HG03139 (cell line): ENCODE results near the gene SDR42E2.
"Not testable (repeated sequence)": the region's sequence is repeated elsewhere in the genome, so short reads cannot be mapped to it uniquely, and the experiment has no call there.

ENCODE experiments used
- ATAC-seq: cut with Tn5 transposase; IDR thresholded peaks from one replicate; pipeline ENCODE4 v1.9.1; 2021; ENCODE audit not compliant: unreplicated experiment

SDR42E2 gene

DNA sequence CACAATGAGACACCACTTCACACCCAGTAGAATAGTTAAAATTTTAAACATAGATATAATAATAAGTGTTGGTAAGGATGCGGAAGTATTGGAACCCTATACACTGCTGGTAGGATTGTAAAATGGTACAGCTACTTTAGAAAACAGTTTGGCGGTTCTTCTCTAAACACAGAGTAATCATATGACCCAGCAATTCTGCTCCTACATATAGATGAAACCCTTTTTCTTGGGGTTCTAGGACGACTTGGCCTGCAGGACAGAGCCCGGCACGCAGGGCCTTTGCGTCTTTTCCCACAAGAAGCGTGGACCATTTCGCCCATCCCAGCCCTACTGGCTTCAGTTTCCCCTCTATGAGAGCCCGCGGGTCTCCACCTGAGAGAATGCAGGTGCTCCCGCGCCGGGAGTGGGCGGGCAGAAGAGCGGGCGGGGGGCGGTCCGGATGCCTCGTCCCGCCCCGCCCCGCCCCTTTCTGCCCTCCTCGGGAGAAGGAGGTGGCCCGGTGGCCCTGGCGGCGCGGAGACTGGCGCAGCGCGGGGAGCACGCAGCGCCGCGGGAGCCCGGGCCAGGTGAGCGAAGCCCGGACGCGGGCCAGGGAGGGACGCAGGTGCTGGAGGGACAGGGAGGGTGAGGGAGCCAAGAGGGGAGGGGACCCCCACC, at the start of gene SDR42E2:
Gene SDR42E2 (plus strand): TSS at position 508 of the 657 bp plus-strand sequence. CDS start 3,077 bp downstream, outside the sequence.
- ATAC-seq, result no peak

DNA sequence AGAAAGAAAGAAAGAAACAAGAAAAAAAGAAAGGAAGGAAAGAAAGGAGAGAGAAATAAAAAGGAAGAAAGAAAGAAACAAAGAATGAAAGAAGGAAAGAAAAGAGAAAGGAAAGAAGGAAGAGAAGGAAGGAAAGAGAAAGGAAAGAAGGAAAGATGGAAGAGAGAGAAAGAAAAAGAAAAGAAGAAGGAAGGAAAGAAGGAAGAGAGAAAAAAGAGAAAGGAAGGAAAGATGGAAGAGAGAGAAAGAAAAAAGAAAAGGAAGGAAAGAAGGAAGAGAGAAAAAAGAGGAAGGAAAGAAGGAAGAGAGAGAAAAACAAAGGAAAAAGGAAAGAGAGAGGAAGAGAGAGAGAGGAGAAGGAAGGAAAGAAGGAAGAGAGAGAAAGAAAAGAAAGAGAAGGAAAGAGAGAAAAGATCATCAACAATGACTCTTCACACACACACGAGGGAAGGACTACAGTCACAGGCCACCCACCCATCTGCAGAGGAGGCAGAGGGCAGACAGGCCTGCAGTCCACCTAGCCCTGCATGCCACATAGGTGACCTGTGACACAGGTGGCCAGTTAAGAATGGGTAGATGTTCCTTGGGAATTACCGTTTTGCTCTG, 46.1 kb upstream of the SDR42E2 start:
- ATAC-seq, result no peak

DNA sequence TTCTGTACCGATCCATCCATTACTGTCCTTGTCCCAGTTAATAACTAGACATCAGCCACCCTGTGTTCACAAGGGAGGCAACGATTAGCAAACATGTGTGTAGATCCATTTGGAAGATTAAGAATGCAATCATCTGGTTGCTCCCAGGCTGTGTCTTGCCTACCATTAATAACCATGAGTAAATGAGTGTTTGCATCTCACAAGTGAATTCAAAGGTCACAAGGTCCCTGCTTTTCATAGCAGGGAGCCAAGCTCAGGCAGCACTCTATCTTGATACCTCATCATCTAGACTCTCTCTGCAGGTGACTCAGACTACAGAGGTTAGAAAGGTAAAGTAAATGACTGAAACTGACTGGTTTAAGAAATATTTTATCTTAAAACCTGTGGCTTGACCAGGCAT, 44.7 kb upstream of the SDR42E2 start:
- no peak for ATAC-seq

DNA sequence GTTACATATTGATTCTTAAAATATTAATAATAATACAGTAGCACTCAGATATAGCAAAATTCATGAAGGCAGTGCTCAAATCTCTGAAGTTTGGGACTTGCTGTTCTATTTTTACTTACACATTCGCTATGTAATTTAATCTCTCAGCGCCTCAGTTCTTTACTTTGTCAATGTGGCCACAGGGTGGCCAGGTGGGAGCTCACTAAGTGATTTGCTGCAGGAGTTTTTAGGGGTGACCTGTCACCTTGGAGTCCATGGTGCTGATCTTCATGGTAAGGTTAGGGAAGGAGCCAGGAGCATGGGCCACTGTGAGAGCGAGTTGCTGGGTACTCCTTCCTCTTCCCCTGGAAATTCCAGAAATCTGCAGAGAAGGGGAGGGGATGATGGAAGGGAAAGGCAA, 41.9 kb upstream of the SDR42E2 start:
- ATAC-seq, result no peak

DNA sequence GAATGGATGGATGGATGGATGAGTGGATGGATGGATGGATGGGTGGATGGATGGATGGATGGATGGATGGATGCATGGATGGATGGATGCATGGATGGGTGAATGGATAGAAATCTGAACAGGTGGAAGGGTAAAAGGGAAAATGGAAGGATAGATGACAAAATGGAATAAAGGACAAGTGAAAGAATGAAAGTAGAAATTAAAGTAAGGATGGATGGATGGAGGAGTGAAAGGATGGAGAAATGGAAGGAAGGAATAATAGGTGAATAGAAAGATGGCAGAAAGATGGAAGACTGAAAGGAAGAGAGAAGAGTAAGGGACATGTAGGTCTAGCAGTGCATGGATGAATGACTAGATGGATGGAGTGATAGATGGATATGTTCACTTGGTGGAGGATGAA, 40.1 kb upstream of the SDR42E2 start:
- ATAC-seq, result no peak

DNA sequence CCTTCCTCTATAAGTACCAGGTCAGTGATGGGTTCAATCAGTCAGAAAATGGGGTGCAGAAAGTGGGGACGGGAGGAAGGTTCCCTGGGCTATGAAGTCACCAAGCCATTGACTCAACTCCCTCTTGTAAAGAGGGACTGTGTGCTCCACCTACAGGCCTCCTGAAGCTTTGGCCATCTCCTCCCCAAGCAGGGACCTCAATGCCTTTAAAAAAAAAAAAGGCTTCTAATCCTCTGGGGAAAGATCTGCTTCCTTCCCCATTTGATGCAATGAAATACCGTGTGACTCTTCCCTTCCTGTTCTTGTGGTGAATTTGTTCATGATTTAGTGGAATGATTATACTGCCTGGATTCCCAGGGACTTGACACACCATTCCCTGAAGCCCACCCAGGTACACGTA, 39.2 kb upstream of the SDR42E2 start:
- no peak for ATAC-seq

DNA sequence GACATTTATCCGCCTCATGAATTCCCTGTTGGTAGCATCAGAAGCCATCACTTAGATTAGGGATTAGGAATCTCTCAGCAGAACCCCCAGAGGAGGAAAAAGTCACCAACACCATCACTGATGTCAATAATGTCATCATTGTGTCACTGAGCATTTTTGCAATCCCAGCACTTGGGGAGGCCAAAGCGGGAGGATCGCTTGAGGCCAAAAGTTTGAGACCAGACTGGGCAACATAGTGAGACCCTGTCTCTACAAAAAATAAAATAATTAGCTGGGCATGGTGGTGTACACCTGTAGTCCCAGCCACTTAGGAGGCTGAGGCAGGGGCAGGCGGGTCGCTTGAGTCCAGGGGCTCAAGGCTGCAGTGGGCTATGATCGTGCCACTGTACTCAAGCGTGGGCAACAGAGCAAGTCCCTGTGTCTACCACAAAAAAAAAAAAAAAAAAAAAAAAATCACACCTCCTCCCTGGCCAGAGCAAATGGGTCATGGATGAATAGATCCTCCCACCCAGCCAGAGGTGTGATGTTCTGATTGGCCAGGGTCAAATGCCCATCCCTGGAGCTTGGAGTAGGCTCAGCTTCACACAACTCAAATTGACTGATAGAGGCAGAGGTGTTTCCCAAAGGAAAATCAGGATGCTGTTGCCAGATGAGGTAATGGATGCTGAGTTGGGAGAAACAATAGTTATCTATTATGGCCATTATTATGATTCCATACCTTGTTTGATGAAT, 38.4 kb upstream of the SDR42E2 start:
- ATAC-seq, result no peak

DNA sequence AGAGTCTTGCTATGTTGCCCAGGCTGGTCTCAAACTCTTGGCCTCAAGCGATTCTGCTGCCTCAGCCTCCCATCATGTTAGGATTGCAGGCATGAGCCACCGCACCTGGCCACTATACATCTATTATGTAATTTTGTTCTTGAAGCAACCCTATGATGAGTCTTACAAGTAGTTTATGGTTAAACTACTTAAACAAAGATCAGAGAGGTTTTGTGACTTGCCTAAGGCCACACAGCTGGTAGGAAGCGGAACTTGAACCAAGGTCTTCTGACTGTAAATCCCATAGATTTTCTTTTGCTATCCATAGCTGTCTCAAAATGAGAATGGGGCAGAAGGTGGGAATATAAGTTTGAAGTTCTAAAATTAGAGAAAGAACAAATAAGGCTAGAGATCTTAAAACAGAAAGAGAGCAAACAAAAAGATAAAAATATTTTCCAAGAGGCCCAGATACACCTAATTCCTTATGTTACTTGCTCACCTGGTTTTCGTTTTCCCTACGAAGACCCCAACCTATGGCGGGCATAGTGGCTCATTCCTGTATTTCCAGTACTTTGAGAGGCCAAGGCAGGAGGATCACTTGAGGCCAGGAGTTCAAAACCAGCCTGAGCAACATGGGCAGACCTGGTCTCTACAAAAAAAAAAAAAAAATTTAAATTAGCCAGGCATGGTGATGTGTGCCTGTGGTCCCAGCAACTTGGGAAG, 37.6 kb upstream of the SDR42E2 start:
- ATAC-seq, result no peak

DNA sequence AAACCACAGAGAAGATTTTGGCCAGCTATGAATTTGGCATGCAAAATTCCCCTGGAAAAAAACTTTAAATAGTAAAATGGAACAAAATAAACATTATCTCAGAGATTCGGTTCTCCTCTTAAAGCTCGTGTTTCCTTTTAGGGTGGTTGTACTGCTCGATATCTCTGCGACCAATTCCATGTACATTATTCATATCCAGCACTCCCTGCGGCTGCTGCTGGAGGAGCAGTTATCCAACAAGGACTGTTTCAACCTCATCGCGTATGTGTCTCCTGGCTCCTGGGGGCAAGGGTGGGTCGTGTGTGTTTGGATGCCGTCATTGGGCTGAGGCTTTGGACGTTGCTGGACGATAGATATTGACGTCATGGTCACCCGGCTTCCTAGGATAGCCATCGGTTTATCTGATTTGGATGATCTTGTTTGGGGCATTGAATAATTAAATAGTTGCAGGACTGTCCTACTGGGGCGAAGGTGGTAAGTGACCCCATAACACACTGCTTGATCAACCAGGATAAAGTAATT, 36.2 kb upstream of the SDR42E2 start:
- ATAC-seq, result no peak

DNA sequence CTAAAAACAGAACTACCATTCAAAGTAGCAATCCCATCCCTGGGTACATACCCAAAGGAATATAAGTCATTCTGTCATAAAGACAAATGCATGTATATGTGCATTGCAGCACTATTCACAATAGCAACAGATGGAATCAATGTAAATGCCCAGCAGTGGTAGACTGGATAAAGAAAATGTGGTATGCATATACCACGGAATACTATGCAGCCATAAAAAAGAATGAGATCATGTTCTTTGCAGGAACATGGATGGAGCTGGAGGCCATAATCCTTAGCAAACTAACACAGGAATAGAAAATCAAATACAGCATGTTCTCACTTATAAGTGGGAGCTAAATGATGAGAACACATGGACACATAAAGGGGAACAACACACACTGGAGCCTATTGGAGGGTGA, 33.8 kb upstream of the SDR42E2 start:
- not testable (repeated sequence) for ATAC-seq

DNA sequence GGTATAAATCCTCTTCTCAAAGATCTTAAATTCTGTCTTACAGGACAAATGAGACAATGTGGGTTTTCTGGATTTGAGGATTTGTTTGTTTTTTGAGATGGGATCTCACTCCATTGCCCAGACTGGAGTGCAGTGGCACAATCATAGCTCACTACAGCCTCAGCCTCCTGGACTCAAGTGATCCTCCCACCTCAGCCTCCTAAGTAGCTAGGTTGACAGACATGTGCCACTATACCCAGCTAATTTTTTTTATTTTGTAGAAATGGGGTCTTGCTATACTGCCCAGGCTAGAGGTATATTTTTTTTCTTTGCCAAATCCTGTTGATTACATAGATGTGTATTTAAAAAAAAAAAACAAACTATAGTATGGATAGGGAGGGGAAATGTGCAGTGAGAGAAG, 31.8 kb upstream of the SDR42E2 start:
- no peak for ATAC-seq

DNA sequence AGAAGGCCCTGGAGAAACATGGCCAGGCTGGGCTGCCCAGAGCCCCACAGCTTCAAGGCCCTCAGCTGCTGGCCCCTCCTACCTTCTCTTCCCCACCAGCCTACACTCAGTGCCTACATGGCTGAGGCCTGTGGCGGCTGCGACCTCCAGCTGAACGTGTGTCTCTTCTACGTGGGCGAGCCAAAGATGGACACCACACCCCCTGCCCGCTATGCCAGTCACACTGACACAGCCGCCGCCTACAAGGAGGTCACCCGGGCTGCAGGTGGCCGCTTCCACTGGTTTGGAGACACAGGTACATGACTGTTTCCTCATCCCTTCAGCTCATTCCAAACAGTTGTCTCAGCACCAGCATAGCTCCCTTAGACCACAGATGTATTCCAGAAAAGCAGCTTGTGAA, 29.5 kb upstream of the SDR42E2 start:
- ATAC-seq, result no peak

DNA sequence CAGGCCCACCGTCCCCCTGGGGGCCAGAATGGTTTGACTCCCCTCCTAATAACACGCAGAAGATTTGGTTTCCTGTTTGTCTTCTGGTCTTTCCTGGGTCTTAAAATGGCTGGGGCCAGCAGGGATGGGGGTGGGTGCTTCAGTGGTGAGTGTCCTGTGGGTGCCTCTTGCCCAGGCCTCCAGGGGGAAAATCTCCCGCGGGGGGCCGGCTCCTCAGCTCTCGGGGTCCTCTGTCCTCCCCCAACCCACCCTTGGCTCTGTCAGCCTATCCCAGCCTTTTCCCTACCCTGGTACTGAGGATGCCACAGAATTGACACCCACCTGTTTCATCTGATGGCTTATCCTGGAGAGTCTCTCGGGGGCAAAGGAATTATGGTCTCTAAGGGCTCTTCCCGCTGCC, 23.8 kb upstream of the SDR42E2 start:
- no peak for ATAC-seq

DNA sequence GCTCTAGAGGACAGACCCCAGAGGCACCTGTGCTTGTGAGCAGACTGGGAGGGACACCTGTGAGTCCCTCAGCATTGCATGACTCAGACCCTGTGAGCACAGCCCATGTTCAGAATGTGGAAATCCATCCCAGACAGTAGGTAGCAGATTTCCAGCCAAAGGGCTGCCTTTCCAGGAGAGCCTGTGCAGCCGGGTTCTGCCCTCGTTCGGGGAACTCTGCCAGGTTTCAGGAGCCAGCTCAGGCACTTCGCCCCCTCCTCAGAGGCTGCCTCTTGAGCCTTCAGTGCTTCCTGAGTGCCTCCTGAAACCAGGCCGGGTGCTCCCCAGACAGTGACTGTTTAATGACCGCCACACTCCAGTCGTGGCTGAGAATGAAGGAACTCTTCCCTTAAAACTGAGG, 23.3 kb upstream of the SDR42E2 start:
- no peak for ATAC-seq

DNA sequence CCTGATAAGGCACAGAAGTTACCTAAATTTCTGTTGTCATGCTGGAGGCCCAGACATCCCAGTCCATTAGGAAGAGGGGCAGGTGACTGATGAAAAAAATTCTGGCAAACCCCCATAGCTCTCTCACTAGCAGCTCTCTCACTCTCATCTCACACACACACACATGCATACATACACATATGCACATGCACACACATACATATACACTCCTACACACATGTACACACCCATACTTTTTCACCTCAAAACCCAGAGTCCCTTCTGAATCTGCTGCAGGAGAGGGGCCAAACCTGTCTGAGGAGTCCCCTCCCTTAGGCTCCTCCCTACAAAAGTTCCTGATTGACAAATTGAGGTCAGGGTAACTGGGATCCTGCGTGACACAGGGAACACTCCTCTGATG, 22.6 kb upstream of the SDR42E2 start:
- ATAC-seq, result no peak

DNA sequence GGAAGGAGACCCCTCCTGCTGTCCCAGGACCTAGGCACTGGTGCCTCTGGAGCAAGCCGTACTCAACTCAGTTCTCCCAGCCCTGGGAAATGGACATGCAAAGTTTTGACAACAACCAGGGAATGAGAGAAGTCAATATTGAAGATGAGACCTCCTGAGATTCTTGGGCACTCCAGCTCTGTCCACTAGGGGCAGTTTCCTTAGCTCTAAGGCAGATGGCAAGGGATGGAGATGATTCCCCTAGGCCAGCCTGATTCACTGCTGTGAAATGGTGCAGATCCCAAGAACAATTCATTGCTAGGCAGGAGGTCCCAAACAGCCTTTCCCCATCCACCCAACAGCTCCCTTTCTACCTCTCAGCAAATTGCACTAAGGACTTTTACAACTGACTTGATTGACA, 20.5 kb upstream of the SDR42E2 start:
- no peak for ATAC-seq

DNA sequence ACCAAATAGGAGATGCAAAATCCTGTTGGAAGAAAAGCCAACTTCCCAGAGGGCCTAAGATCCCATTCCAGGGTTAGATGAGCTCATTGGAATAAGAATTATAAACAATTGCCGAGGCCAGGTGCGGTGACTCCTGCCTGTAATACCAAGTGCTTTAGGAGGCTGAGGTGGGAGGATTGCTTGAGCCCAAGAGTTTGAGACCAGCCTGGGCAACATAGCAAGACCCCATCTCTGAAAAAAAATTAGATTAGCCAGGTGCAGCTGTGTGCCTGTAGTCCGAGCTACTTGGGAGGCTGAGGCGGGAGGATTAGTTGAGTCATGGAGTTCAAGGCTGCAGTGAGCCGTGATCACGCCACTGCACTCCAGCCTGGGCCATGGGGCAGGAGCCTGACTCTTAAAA, 17.8 kb upstream of the SDR42E2 start:
- no peak for ATAC-seq

DNA sequence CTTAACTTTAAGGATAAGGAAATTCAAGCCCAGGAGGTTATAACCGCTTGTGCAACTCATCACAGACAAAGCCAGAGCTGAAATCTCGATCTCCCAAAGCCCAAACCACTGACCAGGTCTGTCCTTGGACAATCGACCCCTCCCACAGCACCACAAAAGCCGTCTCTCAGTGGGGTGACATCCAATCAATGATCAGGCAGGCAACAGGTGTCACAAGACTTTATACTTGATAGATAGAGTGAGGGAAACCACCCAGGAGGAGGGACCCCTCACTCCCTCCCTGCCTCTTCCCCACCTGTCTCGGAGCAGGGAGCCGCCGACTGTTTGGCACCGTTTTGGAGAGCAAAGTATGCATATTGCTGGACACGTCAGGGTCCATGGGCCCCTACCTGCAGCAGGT, 14.5 kb upstream of the SDR42E2 start:
- ATAC-seq, result no peak

DNA sequence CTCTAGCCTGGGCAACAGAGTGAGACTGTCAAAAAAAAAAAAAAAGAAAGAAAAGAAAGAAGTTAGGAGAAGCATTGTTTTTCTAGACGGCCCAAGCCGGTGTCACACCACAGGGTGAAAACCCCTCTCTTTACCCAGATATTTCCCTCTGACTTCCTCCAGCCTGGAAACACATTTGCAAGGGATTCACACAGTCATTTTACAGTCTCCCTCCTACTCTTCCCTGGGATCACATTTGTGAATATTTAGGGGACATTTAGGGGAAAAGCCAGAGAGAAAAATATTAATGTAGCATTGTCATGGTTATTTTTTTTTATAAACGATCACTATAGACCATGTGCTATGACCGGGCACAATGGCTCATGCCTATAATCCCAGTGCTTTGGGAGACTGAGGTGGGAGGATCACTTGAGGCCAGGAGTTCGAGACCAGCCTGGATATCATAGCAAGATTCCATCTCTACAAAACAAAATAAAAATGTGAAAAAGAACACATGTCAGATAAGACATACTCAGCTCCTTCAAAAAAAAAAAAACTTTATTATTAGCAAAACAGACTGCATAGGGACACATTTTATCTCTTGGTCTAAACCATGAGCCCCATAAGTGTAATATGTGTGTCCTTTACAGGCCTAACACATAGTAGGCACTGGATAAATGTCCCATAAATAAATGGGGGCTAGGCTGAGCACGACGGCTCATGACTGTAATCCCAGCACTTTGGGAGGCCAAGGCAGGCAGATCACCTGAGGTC, 10.9 kb upstream of the SDR42E2 start:
- ATAC-seq, result no peak

DNA sequence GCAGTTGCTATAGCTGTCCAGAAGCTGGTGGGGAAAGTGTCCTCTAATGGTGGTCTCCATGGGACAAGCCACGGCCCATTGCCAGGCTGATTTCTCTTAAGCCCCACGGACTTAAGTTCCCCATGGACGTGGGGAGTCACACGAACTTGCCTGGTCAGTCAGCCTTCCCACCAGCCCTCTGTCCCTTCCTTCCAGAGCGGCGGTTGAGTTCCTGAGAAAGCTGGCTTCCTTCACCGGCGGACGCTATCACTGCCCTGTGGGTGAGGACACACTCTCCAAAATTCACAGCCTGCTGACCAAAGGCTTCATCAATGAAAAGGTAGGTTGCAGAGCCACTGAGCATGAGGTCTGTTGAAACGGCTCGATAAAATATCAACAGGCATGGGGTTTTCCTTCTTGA, 10.0 kb upstream of the SDR42E2 start:
- no peak for ATAC-seq

DNA sequence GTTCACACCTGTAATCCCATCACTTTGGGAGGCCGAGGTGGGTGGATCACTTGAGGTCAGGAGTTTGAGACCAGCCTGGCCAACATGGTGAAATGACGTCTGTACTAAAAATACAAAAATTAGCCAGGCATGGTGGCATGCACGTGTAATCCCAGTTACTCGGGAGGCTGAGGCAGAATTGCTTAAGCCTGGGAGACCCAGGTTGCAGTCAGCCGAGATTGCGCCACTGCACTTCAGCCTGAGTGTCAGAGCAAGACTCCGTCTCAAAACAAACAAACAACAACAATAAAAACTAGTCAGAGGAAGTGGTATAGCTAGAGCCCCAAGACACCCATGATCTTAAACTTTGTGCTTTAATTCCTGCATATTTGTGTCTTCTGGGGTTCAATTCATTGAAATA, 9.2 kb upstream of the SDR42E2 start:
- not testable (repeated sequence) for ATAC-seq
